NB4 (cell line): ENCODE results near the gene TMEM247.

Experiments used
- DNase-seq: peaks from one replicate; pipeline ENCODE4 v3.0.0; 2010; ENCODE audit warnings: low read depth
- H3K4me3 ChIP-seq: one replicate; pipeline ENCODE4 v1.5.1; 2011; ENCODE audit warnings: mild to moderate bottlenecking, low read depth, low read length, moderate library complexity
- CTCF ChIP-seq: IDR thresholded peaks from one replicate; pipeline ENCODE4 v1.5.1; 2012; ENCODE audit warnings: low read depth, low read length
- MAX ChIP-seq: IDR thresholded peaks from 2 replicates; pipeline ENCODE4 v1.6.1; 2011; ENCODE audit warnings: low read depth, low read length
- MYC ChIP-seq: IDR thresholded peaks from 2 replicates; pipeline ENCODE4 v1.6.1; 2011; ENCODE audit warnings: low read depth, low read length
- POLR2A ChIP-seq: IDR thresholded peaks from 2 replicates; pipeline ENCODE4 v1.6.1; 2011; ENCODE audit warnings: mild to moderate bottlenecking; ENCODE audit not compliant: insufficient read length; ENCODE audit errors: extremely low read depth

TMEM247 gene

GRCh38 chr2:46525522-46526155, 46.3 kb downstream of the TMEM247 start:
- H3K4me3 ChIP-seq, result no peak overlapping the region
- DNase-seq, result no peak
- no peak for TF ChIP-seq CTCF
- no peak for TF ChIP-seq POLR2A
- no peak for TF ChIP-seq MAX
- TF ChIP-seq MYC, result no peak

- TF ChIP-seq POLR2A (no peak), MYC (no peak), CTCF (no peak), MAX (no peak)
- no peak overlapping the region for H3K4me3 ChIP-seq
- no peak for DNase-seq
Measured at GRCh38 chr2:46528880-46529279, 49.5 kb downstream of the TMEM247 start.

- DNase-seq, result no peak
- TF ChIP-seq MYC (no peak), CTCF (no peak), POLR2A (no peak), MAX (no peak)
- no peak overlapping the region for H3K4me3 ChIP-seq
Measured at GRCh38 chr2:46530639-46531038, 51.3 kb downstream of the TMEM247 start.

GRCh38 chr2:46531863-46532262, 52.5 kb downstream of the TMEM247 start:
- H3K4me3 ChIP-seq, result no peak overlapping the region
- DNase-seq, result no peak
- TF ChIP-seq POLR2A (no peak), MAX (no peak), CTCF (no peak), MYC (no peak)
